SJSA1 (cell line): ENCODE results near the gene FBP1. TPM values are rescaled to one million over a fixed set of nuclear protein-coding genes. Genes with fewer than 3 reads are reported as not detected.
"Not testable (repeated sequence)": the region's sequence is repeated elsewhere in the genome, so short reads cannot be mapped to it uniquely, and the experiment has no call there.

Source experiments
- DNase-seq, 2 experiments: peaks; one replicate each; pipeline ENCODE4 v3.0.0-alpha.2; 2015 to 2020; ENCODE audit warnings: low spot score in 2 of 2, low read depth in 1 of 2
- H3K27ac ChIP-seq: fragments of 250-450 bp; sonication (Bioruptor Pico); 2 replicates; pipeline ENCODE4 v1.5.1; 2020; ENCODE audit warnings: mild to moderate bottlenecking, moderate library complexity
- H3K27me3 ChIP-seq: fragments of 250-450 bp; sonication (Bioruptor Pico); replicated peaks from 2 replicates; pipeline ENCODE4 v1.5.1; 2020; ENCODE audit warnings: mild to moderate bottlenecking, moderate library complexity
- H3K36me3 ChIP-seq: fragments of 250-450 bp; sonication (Bioruptor Pico); 2 replicates; pipeline ENCODE4 v1.5.1; 2020; ENCODE audit warnings: mild to moderate bottlenecking
- H3K4me1 ChIP-seq: fragments of 250-450 bp; sonication (Bioruptor Pico); replicated peaks from 2 replicates; pipeline ENCODE4 v1.6.1; 2021; ENCODE audit warnings: mild to moderate bottlenecking
- H3K4me3 ChIP-seq: fragments of 250-450 bp; sonication (Bioruptor Pico); 2 replicates; pipeline ENCODE4 v1.5.1; 2020; ENCODE audit warnings: mild to moderate bottlenecking
- H3K9me3 ChIP-seq: fragments of 250-450 bp; sonication (Bioruptor Pico); replicated peaks from 2 replicates; pipeline ENCODE4 v1.5.1; 2020; ENCODE audit warnings: mild to moderate bottlenecking
- total RNA-seq: library from RNA; depleted of rRNA; stranded (reverse); fragments of >200 nt; shearing (Covaris generic); gene quantifications from 2 replicates; pipeline ENCODE4 v1.2.3, GENCODE V29; 2014

FBP1 gene
- total RNA-seq, 1 experiment from 2014 or later, result not detected

- DNase-seq, result no peak
- H3K4me1 ChIP-seq, result no peaks in the 10 kb centered on the region
- H3K4me3 ChIP-seq, result no peak within 1 kb of the TSS
- no peak within 1 kb of the TSS for H3K27ac ChIP-seq
- H3K9me3 ChIP-seq, result no peaks in the 10 kb centered on the region
- H3K36me3 ChIP-seq, result no peaks in the 10 kb centered on the region
- no peaks in the 10 kb centered on the region; the same call in 1 of the 2 replicates for H3K27me3 ChIP-seq
Measured at GRCh38 chr9:94593459-94594345, 45.6 kb downstream of the FBP1 start, which contains the start of gene FBP2. Gene FBP2, minus strand, starts transcription at chr9:94593824. Its CDS starts 98 bp downstream, at chr9:94593726.

DNA sequence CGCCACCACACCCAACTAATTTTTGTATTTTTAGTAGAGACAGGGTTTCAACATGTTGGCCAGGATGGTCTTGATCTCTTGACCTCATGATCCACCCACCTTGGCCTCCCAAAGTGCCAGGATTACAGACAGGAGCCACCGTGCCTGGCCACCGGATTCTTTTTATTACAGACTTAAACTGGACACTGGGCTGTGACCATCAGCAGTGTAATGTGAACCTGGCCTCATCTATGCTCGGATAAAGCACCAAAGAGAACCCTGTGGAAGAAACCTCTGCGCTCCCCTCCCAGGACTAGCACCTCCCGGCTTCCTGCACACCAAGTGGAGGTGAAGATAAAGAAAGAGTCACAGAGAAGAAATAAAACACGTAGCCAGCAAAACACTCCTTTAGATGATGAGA, 46.6 kb downstream of the FBP1 start:
- H3K27ac ChIP-seq, H3K36me3 ChIP-seq, H3K4me1 ChIP-seq, H3K4me3 ChIP-seq, DNase-seq, H3K27me3 ChIP-seq, H3K9me3 ChIP-seq: not testable (repeated sequence)

DNA sequence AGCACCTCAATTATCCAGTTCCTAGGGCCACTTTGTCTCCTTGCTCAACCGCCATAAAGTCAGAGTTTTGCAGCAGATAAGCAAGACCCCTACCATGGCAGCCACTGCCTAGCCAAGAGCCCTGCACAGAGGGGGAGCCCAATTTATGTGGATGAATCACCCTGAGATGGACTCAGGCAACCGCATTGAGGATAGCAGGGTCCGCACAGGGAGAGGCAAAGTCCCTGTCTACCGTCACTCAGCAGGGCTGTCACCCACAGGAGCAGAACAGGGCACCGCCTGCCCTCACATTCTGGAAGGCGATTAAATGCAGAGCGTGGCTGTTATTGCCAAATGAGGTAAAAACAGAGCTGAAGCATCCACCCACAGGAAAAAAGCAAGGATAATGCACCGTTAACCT, 47.4 kb downstream of the FBP1 start:
- Histone ChIP-seq H3K9me3 (no peaks in the 10 kb centered on the region), H3K27ac (no peak overlapping the region), H3K27me3 (no peaks in the 10 kb centered on the region; the same call in 1 of the 2 replicates), H3K36me3 (no peaks in the 10 kb centered on the region), H3K4me3 (no peak overlapping the region), H3K4me1 (peaks cover 4% of the 10 kb centered on the region)
- no peak for DNase-seq

DNA sequence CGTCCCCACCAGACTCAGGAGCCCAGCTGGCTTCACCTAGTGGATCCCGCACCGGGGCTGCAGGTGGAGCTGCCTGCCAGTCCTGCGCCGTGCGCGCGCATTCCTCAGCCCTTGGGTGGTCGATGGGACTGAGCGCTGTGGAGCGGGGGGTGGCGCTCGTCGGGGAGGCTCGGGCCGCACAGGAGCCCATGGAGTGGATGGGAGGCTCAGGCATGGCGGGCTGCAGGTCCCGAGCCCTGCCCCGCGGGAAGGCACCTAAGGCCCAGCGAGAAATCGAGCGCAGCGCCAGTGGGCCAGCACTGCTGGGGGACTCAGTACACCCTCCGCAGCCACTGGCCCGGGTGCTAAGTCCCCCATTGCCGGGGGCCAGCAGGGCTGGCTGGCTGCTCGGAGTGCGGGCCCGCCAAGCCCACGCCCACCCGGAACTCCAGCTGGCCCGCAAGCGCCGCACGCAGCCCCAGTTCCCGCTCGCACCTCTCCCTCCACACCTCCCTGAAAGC, 48.2 kb downstream of the FBP1 start:
- DNase-seq, H3K27ac ChIP-seq, H3K27me3 ChIP-seq, H3K36me3 ChIP-seq, H3K9me3 ChIP-seq, H3K4me3 ChIP-seq, H3K4me1 ChIP-seq: not testable (repeated sequence)

DNA sequence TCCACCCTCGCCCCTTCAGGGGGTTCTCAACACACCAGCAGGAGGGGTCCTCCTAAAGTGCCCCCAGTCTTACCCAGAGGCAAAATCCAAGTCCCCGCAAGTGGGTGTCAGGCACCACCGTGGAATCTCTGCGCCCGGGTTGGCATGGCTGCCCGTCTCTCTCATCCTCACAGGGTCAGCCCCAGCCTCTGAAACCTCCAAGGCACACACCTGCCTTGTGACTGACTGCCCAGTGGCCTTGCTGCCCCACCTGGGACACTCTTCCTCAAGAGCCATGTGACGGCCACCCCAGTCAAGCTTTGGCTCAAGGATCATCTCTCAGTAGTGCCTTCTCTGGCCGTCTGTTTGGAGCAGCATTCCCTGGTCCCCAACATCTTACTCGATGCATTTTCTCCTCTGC, 50.6 kb downstream of the FBP1 start:
- no peak overlapping the region for H3K27ac ChIP-seq

GRCh38 chr9:94586814-94587213, 52.5 kb downstream of the FBP1 start:
- DNase-seq, result no peak
- Histone ChIP-seq H3K4me3 (peak overlapping the region; percentile 12), H3K27me3 (no peaks in the 10 kb centered on the region), H3K9me3 (no peaks in the 10 kb centered on the region), H3K4me1 (peaks cover 10% of the 10 kb centered on the region), H3K27ac (no peak overlapping the region), H3K36me3 (no peaks in the 10 kb centered on the region)

More for the DNA sequence above, 50.6 kb downstream of the FBP1 start:
- Histone ChIP-seq H3K36me3 (no peaks in the 10 kb centered on the region), H3K27me3 (no peaks in the 10 kb centered on the region), H3K4me3 (no peak overlapping the region), H3K4me1 (peaks cover 10% of the 10 kb centered on the region), H3K9me3 (no peaks in the 10 kb centered on the region)
- no peak for DNase-seq

DNA sequence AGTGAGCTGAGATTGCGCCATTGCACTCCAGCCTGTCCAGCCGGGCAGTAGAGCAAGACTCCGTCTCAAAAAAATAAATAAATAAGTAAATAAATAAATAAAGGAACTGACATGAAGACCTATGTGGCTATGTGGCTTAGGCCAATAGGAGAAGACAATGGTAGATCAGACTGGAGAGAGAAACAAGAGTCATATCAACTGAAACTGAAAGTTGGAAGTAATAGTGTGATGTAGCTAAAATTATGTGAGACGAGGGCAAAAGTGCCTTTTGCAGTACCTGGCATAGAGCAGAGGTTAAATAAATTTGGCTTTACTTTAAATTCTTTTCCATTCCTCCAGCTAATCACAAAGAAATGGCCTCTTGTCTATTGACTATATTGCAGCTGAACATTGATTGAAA, 53.0 kb downstream of the FBP1 start:
- Histone ChIP-seq H3K4me3 (peak overlapping the region; percentile 12), H3K27me3 (no peaks in the 10 kb centered on the region), H3K27ac (no peak overlapping the region), H3K36me3 (no peaks in the 10 kb centered on the region), H3K9me3 (no peaks in the 10 kb centered on the region), H3K4me1 (peaks cover 10% of the 10 kb centered on the region)
- no peak for DNase-seq

DNA sequence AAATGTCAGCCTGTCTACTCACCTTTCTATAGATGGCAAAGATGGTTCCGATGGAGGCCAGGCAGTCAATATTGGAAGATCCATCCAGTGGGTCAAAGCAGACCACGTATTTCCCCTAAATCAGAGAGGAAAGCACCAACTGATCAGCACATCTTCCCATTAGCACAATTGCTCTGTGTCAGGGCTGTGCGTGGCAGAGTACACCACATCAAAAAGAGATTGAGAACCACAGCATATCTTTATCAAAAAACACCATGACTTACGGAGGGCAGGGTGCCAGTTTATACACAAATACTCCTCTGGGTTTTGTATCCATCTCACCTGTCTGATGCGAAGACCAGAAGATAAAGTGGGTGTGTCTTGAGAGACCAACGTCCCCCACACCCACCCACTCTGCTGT, 54.8 kb downstream of the FBP1 start:
- Histone ChIP-seq H3K27me3 (no peaks in the 10 kb centered on the region), H3K4me3 (no peak overlapping the region), H3K9me3 (no peaks in the 10 kb centered on the region), H3K27ac (no peak overlapping the region), H3K36me3 (no peaks in the 10 kb centered on the region), H3K4me1 (peaks cover 10% of the 10 kb centered on the region)
- DNase-seq, result no peak

DNA sequence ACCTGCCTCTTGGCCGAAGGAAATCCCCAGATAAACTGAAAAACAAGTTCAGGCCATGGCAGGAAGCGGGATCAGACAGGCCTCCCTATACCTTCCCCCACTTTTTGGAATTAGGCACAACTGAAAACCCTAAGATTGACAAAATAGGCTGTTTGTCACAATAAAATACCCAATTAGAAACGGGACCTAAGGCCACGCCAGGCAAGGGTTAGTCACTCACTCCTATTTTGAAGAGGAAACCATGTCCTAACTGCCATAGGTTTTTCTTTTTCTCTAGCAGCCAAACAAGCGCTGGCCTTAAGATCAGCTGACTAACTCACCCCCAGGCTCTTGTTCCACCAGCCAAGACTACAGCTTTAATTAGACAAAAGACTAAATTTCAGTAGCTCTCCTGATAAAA, 57.6 kb downstream of the FBP1 start:
- H3K27ac ChIP-seq, result no peak overlapping the region
- no peak for DNase-seq
- peaks cover 4% of the 10 kb centered on the region for H3K4me1 ChIP-seq
- no peaks in the 10 kb centered on the region for H3K36me3 ChIP-seq
- no peaks in the 10 kb centered on the region for H3K9me3 ChIP-seq
- H3K4me3 ChIP-seq, result no peak overlapping the region
- H3K27me3 ChIP-seq, result no peaks in the 10 kb centered on the region

- Histone ChIP-seq H3K9me3 (no peaks in the 10 kb centered on the region), H3K4me3 (no peak overlapping the region), H3K36me3 (no peaks in the 10 kb centered on the region), H3K27ac (no peak overlapping the region), H3K27me3 (no peaks in the 10 kb centered on the region; the same call in 1 of the 2 replicates), H3K4me1 (no peaks in the 10 kb centered on the region)
- no peak for DNase-seq
Measured at GRCh38 chr9:94577571-94577970, 61.7 kb downstream of the FBP1 start.

GRCh38 chr9:94577036-94577435, 62.3 kb downstream of the FBP1 start:
- H3K4me3 ChIP-seq, result no peak overlapping the region
- no peak overlapping the region for H3K27ac ChIP-seq
- no peaks in the 10 kb centered on the region for H3K4me1 ChIP-seq
- DNase-seq, result no peak
- H3K27me3 ChIP-seq, result no peaks in the 10 kb centered on the region; the same call in 1 of the 2 replicates
- no peaks in the 10 kb centered on the region for H3K9me3 ChIP-seq
- H3K36me3 ChIP-seq, result no peaks in the 10 kb centered on the region

DNA sequence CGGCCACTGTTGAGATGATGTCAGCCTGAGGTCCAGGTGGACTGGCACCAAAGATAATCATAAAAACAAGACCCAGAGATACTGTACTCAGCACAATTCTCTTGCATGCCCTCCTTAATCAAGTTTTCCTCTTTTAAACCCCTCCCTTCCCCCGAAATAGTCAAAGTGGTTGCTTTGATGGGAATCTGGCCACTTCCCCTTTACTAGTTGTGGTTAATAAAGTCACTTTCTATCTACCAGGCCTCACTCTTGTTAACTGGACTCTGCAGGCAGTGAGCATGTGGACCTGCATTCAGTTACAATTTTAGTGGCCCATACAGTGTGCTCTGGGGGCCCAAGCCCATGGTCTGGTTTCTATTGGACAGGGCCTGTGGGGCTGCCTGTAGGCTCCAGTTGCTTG, 63.2 kb downstream of the FBP1 start:
- DNase-seq, result no peak
- H3K4me3 ChIP-seq, result no peak overlapping the region
- no peaks in the 10 kb centered on the region; the same call in 1 of the 2 replicates for H3K27me3 ChIP-seq
- H3K27ac ChIP-seq, result no peak overlapping the region
- no peaks in the 10 kb centered on the region for H3K36me3 ChIP-seq
- no peaks in the 10 kb centered on the region for H3K9me3 ChIP-seq
- no peaks in the 10 kb centered on the region for H3K4me1 ChIP-seq

GRCh38 chr9:94568972-94569712, 70.2 kb downstream of the FBP1 start:
- Histone ChIP-seq H3K27ac (no peak overlapping the region), H3K4me1 (no peaks in the 10 kb centered on the region), H3K9me3 (no peaks in the 10 kb centered on the region), H3K27me3 (no peaks in the 10 kb centered on the region), H3K36me3 (no peaks in the 10 kb centered on the region), H3K4me3 (no peak overlapping the region)
- DNase-seq, result no peak
